NB4 (cell line): Measurements from ENCODE around the gene FBP1.

Source experiments
- DNase-seq: peaks from one replicate; pipeline ENCODE4 v3.0.0; 2010; ENCODE audit warnings: low read depth
- H3K4me3 ChIP-seq: one replicate; pipeline ENCODE4 v1.5.1; 2011; ENCODE audit warnings: mild to moderate bottlenecking, low read depth, low read length, moderate library complexity
- MAX ChIP-seq: IDR thresholded peaks from 2 replicates; pipeline ENCODE4 v1.6.1; 2011; ENCODE audit warnings: low read depth, low read length
- MYC ChIP-seq: IDR thresholded peaks from 2 replicates; pipeline ENCODE4 v1.6.1; 2011; ENCODE audit warnings: low read depth, low read length
- POLR2A ChIP-seq: IDR thresholded peaks from 2 replicates; pipeline ENCODE4 v1.6.1; 2011; ENCODE audit warnings: mild to moderate bottlenecking; ENCODE audit not compliant: insufficient read length; ENCODE audit errors: extremely low read depth
- TF ChIP-seq, protein P1 (sequence below): IDR thresholded peaks from one replicate; pipeline ENCODE4 v1.5.1; 2012; ENCODE audit warnings: low read depth, low read length

The FBP1 gene

DNA sequence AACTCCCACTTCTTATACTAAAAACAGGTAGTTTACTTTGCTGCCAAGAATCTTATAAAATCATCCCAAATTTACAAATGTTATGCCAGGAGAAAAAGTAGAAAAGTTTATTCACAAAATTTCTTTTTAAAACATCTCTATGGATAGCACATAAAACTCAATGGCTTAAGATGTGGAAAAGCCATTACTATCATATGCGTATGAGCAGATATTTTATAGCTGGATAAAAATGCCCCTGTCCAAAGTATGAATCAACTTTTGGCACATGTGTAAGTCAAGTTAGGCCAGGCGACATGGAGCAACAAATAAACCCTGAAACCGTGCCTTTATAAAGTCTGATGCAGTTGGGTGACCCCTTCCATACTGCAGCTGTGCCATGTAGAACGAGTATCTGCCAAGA is 38.6 kb upstream of the FBP1 start:
- no peak for DNase-seq
- no peak for TF ChIP-seq POLR2A
- TF ChIP-seq, protein P1, sequence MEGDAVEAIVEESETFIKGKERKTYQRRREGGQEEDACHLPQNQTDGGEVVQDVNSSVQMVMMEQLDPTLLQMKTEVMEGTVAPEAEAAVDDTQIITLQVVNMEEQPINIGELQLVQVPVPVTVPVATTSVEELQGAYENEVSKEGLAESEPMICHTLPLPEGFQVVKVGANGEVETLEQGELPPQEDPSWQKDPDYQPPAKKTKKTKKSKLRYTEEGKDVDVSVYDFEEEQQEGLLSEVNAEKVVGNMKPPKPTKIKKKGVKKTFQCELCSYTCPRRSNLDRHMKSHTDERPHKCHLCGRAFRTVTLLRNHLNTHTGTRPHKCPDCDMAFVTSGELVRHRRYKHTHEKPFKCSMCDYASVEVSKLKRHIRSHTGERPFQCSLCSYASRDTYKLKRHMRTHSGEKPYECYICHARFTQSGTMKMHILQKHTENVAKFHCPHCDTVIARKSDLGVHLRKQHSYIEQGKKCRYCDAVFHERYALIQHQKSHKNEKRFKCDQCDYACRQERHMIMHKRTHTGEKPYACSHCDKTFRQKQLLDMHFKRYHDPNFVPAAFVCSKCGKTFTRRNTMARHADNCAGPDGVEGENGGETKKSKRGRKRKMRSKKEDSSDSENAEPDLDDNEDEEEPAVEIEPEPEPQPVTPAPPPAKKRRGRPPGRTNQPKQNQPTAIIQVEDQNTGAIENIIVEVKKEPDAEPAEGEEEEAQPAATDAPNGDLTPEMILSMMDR = no peak
- no peak for TF ChIP-seq MAX
- TF ChIP-seq MYC = no peak
- H3K4me3 ChIP-seq = no peak overlapping the region

- H3K4me3 ChIP-seq = no peak overlapping the region
- DNase-seq = no peak
- TF ChIP-seq MYC = no peak
- TF ChIP-seq POLR2A = no peak
- TF ChIP-seq, protein P1 = no peak
- TF ChIP-seq MAX = no peak
These were observed 37.3 kb upstream of the FBP1 start for GRCh38 chr9:94676446-94677131.

GRCh38 chr9:94675008-94675881 is 35.9 kb upstream of the FBP1 start:
- H3K4me3 ChIP-seq = no peak overlapping the region
- no peak for TF ChIP-seq POLR2A
- no peak for TF ChIP-seq MYC
- TF ChIP-seq, protein P1 = no peak
- no peak for TF ChIP-seq MAX
- DNase-seq = no peak

DNA sequence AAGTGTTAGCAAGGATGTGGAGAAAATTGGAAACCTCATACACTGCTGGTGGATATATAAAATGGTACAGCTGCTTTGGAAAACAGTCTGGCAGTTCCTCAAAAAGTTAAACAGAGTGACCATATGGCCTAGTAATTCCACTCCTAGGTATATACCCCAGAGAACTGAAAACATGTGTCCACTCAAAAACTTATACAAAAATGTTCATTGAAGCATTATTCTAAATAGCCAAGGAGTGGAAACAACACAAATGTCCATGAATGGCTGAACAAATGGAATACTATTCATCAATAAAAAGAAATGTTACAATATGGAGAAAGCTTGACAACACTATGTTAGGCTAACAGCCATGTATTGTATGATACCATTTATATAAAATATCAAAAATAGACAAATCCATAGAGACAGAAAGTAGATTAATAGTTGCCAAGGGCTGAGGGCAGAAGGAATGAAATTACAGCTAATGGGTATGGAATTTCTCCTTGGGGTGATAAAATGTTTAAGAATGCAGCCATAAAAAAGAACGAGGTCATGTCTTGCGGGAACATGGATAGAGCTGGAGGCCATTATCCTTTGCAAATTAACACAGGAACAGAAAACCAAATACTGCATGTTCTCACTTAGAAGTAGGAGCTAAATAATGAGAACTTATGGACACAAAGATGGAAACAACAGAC is 33.6 kb upstream of the FBP1 start:
- H3K4me3 ChIP-seq = no peak overlapping the region
- TF ChIP-seq, protein P1 = no peak
- TF ChIP-seq MYC (no peak), MAX (no peak), POLR2A (no peak)
- DNase-seq = no peak

DNA sequence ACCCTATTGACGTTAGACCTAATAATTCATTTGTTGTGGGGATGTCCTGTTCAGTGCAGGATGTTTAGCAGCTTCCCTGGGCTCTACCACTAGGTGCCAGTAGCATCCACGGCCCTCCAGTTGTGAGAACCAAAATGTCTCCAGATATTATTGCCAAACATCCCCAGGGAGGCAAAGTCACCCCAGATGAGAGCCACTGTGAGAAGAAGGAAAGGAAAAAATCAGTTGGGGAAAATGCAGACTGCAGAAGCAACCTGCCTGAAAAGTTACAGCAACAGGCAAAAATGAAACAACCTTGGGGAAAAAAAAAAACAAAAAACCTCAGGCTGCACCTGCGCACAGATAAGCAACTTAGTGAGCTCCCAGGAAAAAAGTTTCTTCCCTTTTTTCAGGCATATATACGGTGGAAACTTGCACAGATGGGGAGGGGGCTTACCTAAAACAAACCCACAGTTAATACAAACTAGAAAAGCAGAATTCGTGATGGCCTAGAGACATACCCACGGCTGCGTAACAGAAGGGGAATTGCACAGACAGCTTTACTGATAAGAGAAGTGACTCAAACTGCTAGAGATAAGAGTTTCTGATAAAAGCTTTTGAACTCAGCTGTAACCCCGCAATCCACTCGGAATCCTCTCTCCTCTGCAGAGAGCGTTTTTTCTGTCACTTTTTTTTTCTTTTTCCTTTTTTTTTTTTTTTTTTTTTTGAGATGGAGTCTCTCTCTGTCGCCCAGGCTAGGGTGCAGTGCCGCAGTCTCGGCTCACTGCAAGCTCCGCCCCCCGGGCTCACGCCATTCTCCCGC is 29.8 kb upstream of the FBP1 start:
- peak; percentile 92 for DNase-seq
- peak overlapping the region; percentile 82 for H3K4me3 ChIP-seq
- TF ChIP-seq MYC = no peak; the same call in 1 of the 2 replicates
- TF ChIP-seq, protein P1 = peak; percentile 94
